GM13977 (cell line): Measurements from ENCODE around the gene TBC1D2.

Experiments
- DNase-seq: peaks from one replicate; pipeline ENCODE4 v3.0.0; 2012; ENCODE audit warnings: low spot score
- CTCF ChIP-seq: IDR thresholded peaks from 2 replicates; pipeline ENCODE4 v1.5.1; 2012; ENCODE audit warnings: mild to moderate bottlenecking, control low read depth; ENCODE audit not compliant: insufficient read depth; ENCODE audit errors: extremely low read depth, missing control alignments
- in situ Hi-C: fragments of 300-500 bp; cut with MboI; formaldehyde crosslinking; loops from one replicate; pipeline ENCODE4 v1.12.0; 2022; ENCODE audit warnings: low sequenced_read_pairs, low pct_unique_long_range_greater_than_20kb, mixed read lengths, inconsistent platforms; ENCODE audit not compliant: unreplicated experiment

TBC1D2 gene

DNA sequence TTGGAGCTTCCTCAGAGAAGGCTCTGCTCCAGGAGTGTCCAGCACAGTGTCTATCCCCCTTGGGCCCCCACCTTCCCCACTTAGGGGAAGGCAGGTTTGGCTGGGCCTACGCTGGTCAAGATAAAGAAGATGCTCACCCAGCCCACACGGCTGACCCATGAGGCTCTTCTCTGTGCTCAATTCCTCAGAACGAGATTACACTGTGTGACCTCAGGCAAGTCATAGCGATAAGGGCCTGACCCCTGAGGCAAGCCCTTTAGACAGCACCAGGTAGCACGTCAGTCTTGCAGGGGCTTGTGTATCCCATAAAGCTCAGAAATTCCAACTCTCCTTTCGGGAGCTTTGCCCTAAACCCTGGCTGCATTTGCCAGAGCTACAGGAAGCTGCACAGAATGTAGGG lies 95.7 kb downstream of the TBC1D2 start:
- in situ Hi-C loops = no loop called here
- no peak for TF ChIP-seq CTCF
- DNase-seq = no peak

DNA sequence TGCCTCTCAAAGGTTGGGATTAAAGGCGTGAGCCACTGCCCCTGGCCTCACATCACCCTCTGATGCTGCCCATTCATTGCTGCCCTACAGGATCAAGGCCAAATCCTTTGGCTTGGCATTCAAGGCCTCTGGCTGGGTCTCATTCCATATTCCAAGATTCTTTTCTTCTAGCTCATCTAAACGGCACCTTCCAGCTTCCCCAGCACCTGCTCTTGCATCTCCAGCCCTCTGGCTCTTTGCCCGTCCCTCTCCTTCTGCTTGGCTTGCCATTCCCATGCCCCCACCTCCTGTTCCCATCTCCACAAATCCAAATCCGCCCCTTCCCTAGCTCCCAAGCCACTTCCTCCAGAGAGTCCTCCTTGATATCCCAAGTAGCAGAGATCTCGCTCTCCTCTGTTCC lies 96.1 kb downstream of the TBC1D2 start:
- no peak for TF ChIP-seq CTCF

DNA sequence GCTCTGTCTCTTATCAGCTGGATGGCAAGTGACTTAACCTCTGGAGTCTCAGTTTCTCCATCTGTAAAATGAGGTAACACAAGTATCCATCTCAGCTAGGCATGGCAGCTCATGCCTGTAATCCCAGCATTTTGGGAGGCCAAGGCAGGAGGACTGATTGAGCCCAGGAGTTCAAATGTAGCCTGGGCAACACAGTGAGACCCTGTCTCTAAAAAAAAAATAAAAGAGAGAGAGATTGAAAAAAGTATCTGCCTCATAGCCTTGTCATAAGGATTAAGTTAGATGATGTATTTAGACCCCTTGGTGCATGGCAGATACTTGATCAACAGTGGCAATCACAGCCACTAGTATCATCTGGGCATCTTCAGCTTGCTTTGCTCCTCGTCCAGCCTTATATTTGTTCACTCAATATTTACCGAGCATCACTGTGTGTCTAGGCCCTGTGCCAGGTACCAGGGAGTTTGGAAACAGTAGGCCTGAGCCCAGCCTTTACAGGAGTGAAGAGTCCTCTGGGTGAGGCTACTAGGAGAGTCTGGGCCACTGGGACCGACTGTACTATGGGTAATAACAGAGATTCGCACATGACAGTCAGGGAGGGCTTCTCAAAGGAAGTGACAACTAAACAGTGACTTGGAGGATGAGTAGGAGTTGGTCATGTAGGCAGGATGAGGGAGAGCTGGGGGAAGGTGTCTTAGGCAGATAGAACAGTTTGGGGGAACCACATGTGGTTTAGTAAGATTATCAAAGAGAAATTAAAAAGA lies 97.2 kb downstream of the TBC1D2 start:
- in situ Hi-C loops = no loop called here
- no peak for DNase-seq
- TF ChIP-seq CTCF = no peak

More for the DNA sequence above, 96.1 kb downstream of the TBC1D2 start:
- DNase-seq = no peak
- in situ Hi-C loops = no loop called here

- no peak for TF ChIP-seq CTCF
- DNase-seq = no peak
- in situ Hi-C loops = no loop called here
Measured at GRCh38 chr9:98157372-98157771, 98.1 kb downstream of the TBC1D2 start.

DNA sequence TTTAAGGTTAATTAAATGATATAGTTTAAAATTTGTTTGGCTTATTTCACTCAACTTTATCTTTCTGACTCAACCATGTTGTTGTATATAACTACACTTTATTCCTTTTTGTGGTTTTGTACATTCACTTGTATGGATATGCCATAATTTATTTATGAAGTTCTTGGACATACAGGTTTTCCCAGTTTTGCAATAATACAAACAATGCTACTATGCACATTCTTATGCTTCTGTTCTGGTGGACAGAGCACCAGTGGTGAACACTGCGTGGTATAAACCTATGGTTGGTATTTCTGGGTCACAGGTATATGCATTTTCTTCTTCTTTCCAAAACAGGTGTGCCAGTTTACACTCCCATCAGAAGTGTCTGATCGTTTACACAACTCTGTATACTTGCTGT lies 100.8 kb downstream of the TBC1D2 start:
- in situ Hi-C loops = no loop called here
- no peak for TF ChIP-seq CTCF
- DNase-seq = no peak

DNA sequence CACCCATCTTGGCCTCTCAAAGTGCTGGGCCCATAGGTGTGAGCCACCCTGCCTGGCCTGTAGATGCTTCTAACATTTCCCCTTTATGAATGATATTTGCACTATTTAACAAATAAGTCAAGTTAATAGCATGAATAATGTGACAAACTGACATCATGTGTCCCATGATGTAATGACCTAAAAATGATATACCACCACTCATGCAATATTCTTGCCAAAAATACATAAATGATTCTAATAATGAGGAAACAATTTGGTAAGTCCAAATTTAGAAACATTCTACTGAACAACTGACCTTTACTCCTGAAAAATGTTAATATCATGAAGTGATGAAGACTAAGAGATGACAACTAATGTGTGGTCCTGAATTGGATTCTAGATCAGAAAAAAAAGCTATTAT lies 102.9 kb downstream of the TBC1D2 start:
- no peak for DNase-seq
- no peak for TF ChIP-seq CTCF
- in situ Hi-C loops = no loop called here
